ENCODE data around the gene SOX13. TPM values are rescaled to one million over a fixed set of nuclear protein-coding genes. Genes with fewer than 3 reads are reported as not detected.

SOX13 gene
- total RNA-seq, 1 experiment from 2014 or later: 171 TPM

- TF ChIP-seq ARID4B (CRISPR knock-in tag; IDR thresholded peaks at IDR 0.05; ENCODE audit: borderline replicate concordance) (no peak), IRF2 (CRISPR knock-in tag; IDR thresholded peaks at IDR 0.05; ENCODE audit: borderline replicate concordance, low read depth) (no peak)
These were observed 18.2 kb downstream of the SOX13 start (continued) for GRCh38 chr1:204091066-204091465.

GRCh38 chr1:204091787-204092312, 18.9 kb downstream of the SOX13 start:
- peaks cover 93% of the 10 kb centered on the region for H3K4me1 Mint-ChIP-seq
- TF ChIP-seq ZNF121 (CRISPR knock-in tag; IDR thresholded peaks at IDR 0.05): peak; percentile 95
- no peak for TF ChIP-seq CREB1 (CRISPR knock-in tag; IDR thresholded peaks at IDR 0.05)
- TF ChIP-seq GTF2I (CRISPR knock-in tag; conservative IDR thresholded peaks at IDR 0.05): 0 out of 2 replicates have a peak, but pooled peaks have one; percentile 24
- H3K27me3 Mint-ChIP-seq (ENCODE audit: low read depth): no peaks in the 10 kb centered on the region
- H3K36me3 Mint-ChIP-seq: no peaks in the 10 kb centered on the region; the same call in 1 of the 2 replicates
- no peak for ATAC-seq
- H3K27ac Mint-ChIP-seq: peak overlapping the region; percentile 79
- DNase-seq (ENCODE audit: low spot score): no peak
- ChIA-PET CTCF (interaction anchor here (2.7 kb wide), 1 partner anchor 37 kb away, joined by 17 read pairs; no protein-coding TSS in a partner anchor), POLR2A (no interaction called here)
- H3K4me3 Mint-ChIP-seq: no peak overlapping the region
- H3K9me3 Mint-ChIP-seq: no peaks in the 10 kb centered on the region

DNA sequence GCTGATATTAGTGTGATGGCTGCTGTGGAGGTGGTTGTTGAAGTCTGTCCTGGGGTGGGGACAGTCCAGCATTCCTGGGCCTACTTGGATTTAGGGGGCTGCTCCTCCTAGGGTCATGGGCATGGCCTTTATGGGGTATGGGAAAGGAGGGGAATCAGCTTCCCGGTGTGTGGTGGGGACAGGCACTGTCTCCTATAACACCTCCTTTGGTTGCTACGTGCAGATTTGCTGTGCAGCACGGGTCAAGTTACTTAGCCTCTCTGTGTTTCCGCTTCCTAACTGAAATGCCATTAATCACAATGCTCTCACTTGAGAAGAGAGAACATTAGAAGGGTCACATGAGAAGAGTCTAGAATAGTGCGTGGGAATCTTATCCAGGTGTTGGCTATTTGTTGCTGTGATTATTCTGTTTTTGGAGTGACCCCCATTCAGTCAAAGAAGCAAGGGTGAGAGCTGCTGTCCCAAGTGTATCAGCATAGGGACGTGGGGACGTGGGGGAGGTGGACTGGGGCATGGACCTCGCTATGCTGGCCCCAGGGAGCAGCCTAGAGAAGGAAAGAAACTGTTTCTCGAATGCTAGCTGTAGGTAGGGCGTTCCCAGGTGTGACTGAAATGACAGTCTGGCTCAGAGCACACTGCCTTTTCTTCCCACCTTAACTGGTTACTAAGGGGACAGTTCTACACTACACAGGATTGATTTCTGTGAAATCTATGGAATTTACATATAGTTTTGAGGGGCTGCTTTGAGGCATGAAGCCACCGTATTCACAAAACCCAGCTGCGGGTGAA, 19.9 kb downstream of the SOX13 start:
- no peaks in the 10 kb centered on the region for H3K9me3 Mint-ChIP-seq
- no peaks in the 10 kb centered on the region for H3K27me3 Mint-ChIP-seq (ENCODE audit: low read depth)
- ChIA-PET CTCF (interaction anchor here (0.7 to 2.7 kb wide), 2 partner anchors 10 to 36 kb away, joined by 3 to 17 read pairs; no protein-coding TSS in a partner anchor), POLR2A (interaction anchor here (0.9 to 2.6 kb wide), 2 partner anchors 15 to 20 kb away, joined by 3 to 9 read pairs; no protein-coding TSS in a partner anchor)
- H3K4me3 Mint-ChIP-seq: no peak overlapping the region
- TF ChIP-seq ZNF121 (CRISPR knock-in tag; IDR thresholded peaks at IDR 0.05): peak; percentile 88
- TF ChIP-seq NR3C1 (CRISPR knock-in tag; conservative IDR thresholded peaks at IDR 0.05; ENCODE audit: low read depth): no peak
- no peaks in the 10 kb centered on the region; the same call in 1 of the 2 replicates for H3K36me3 Mint-ChIP-seq
- peaks cover 87% of the 10 kb centered on the region for H3K4me1 Mint-ChIP-seq
- ATAC-seq (no peak), DNase-seq (ENCODE audit: low spot score) (no peak)
- peak overlapping the region; percentile 72 for H3K27ac Mint-ChIP-seq

GRCh38 chr1:204093421-204093717, 20.5 kb downstream of the SOX13 start:
- no peak overlapping the region; the same call in 1 of the 2 replicates for H3K4me3 Mint-ChIP-seq
- TF ChIP-seq FOXP1 (CRISPR knock-in tag; IDR thresholded peaks at IDR 0.05; ENCODE audit: borderline replicate concordance) (no peak), ETV6 (CRISPR knock-in tag; IDR thresholded peaks at IDR 0.05) (no peak), GABPB1 (CRISPR knock-in tag; IDR thresholded peaks at IDR 0.05) (peak; percentile 72), PREB (CRISPR knock-in tag; IDR thresholded peaks at IDR 0.05; ENCODE audit: borderline replicate concordance) (no peak), NFE2L1 (CRISPR knock-in tag; IDR thresholded peaks at IDR 0.05) (no peak), ELF4 (CRISPR knock-in tag; IDR thresholded peaks at IDR 0.05; ENCODE audit: low read depth) (no peak), CBFB (CRISPR knock-in tag; IDR thresholded peaks at IDR 0.05; ENCODE audit: low read depth) (no peak)
- H3K27me3 Mint-ChIP-seq (ENCODE audit: low read depth): no peaks in the 10 kb centered on the region
- peak overlapping the region; percentile 62 for H3K27ac Mint-ChIP-seq
- no peak for DNase-seq (ENCODE audit: low spot score)
- H3K36me3 Mint-ChIP-seq: no peaks in the 10 kb centered on the region; the same call in 1 of the 2 replicates
- no peaks in the 10 kb centered on the region for H3K9me3 Mint-ChIP-seq
- ATAC-seq: no peak
- CTCF ChIA-PET: interaction anchor here (0.7 to 2.7 kb wide), 3 partner anchors 9 to 222 kb away, joined by 3 to 17 read pairs (median 6); no protein-coding TSS in a partner anchor
- peaks cover 86% of the 10 kb centered on the region for H3K4me1 Mint-ChIP-seq
- POLR2A ChIA-PET: interaction anchor here (0.9 to 2.6 kb wide), 2 partner anchors 15 to 19 kb away, joined by 3 to 9 read pairs; no protein-coding TSS in a partner anchor

Measured in WTC11 (cell line).